ENCODE data around the gene ABHD3.
"Not testable (repeated sequence)": the region's sequence is repeated elsewhere in the genome, so short reads cannot be mapped to it uniquely, and the experiment has no call there.

ABHD3 gene

DNA sequence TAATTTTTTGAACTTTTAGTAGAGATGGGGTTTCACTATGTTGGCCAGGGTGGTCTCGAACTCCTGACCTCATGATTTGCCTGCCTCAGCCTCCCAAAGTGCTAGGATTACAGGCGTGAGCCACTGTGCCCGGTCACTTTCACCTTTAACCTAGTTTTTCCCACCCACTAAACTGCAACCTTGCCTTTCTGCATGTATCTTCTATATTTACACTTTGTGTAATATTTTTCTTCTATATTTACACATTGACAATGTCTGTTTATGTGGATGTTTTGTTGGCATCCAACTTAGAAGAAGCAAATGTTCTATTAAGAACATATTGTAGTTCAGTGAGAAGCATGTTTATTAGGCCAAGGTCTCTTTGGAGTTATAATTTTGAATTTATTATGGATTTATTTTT lies 65.8 kb downstream of the ABHD3 start:
- no peak for DNase-seq

DNA sequence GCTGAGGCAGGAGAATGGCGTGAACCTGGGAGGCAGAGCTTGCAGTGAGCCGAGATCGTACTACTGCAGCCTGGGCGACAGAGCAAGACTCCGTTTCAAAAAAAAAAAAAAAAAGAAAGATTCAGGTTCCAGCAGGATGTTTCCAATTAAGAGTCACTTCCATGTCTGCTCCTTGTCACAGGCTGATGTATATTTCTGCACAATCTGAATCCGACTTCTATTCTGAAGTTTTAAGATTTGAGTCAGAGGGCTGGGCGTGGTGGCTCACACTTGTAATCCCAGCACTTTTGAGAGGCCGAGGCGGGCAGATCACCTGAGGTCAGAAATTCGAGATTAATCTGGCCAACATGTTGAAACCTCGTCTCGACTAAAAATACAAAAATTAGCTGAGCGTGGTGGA lies 67.8 kb downstream of the ABHD3 start:
- no peak for DNase-seq

DNA sequence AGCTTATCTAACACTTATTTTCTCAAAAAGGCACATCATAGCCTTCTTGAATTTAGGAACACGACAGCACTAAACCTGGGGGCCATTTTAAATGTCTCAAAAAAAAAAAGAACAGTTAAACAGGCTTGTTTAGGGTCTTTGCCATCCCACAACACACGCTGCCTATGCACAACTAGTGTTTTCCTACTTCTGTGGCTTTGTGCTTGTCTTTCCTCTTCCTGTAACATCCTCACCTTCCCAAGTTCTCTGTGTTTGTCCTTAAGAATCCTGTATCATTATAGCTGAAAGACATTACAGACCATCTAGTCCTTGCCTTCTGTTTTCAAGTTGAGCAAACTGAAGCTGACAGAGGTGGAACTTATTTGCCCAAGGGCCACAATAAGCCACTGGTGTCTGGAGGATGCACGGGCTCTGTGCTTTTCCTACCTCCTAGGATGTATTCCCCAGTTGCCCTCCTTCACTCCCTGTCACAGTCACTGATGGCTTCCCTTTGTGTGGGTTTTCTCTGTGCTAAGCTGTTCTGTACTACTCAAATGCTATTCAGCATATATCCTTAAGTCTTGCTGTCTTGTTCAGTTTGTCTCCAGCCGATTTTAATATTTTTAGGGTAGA lies 69.9 kb downstream of the ABHD3 start:
- no peak for DNase-seq

DNA sequence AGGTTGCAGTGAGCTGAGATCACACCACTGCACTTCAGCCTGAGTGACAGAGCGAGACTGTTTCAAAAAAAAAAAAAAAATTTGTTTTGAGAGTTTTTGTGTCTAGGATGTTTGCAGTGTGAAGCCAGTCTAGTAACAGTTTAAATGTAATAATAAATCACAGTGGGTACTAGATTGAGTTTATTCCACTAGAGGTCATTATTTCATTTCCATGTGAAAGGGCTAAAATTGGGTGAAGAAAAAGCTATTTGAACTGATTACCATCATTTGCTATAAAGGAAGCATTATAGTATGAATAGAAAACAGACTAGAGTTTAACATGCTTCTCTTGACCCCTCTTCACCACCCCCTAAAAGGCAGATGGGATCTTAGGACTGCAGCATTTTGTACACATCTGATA lies 72.2 kb downstream of the ABHD3 start:
- no peak for DNase-seq

DNA sequence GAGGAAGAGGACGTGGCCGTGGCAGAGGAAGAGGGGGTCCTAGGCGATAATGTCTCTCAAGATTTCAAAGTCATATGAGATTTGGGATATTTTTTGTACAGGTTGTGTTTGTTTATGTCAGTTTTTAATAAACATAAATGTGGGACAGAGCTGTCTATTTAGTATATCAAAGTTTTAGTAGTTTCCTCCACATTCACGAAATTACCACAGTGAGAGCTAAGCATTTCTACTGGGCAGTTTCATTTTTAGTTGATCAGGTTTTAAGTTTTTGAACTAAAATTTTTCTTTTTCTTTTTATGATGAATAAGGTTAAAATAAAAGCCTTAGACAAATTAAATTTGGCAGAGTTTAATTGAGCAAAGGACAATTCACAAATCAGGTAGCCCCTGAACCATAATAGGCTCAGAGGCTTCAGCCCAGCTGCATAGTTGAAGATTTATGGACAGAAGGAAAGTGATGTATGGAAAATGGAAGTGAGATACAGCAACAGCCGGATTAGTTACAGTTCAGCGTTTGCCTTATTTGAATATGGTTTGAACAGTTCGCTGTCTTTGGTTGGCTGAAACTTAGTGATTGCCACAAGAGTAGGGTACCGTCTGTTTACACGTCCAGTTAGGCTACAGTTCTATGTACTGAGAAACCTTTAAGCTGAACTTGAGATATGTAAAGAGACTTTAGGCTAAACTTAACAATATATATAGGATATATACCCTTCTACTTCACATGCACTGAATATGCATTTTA lies 75.3 kb downstream of the ABHD3 start:
- no peak for DNase-seq

DNA sequence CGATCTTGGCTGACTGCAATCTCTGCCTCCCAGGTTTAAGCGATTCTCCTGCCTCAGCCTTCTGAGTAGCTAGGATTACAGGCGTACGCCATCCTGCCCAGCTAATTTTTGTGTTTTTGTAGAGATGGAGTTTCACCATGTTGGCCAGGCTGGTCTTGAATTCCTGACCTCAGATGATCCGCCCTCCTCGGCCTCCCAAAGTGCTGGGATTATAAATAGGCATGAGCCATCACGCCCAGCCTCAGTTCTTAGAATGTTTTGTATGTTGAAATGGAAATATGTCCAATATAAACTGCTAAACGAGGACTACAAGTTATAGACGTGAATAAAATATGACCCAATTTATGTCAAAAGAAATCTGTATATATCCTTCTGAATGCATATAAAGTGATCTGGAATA lies 82.9 kb downstream of the ABHD3 start:
- DNase-seq = not testable (repeated sequence)

DNA sequence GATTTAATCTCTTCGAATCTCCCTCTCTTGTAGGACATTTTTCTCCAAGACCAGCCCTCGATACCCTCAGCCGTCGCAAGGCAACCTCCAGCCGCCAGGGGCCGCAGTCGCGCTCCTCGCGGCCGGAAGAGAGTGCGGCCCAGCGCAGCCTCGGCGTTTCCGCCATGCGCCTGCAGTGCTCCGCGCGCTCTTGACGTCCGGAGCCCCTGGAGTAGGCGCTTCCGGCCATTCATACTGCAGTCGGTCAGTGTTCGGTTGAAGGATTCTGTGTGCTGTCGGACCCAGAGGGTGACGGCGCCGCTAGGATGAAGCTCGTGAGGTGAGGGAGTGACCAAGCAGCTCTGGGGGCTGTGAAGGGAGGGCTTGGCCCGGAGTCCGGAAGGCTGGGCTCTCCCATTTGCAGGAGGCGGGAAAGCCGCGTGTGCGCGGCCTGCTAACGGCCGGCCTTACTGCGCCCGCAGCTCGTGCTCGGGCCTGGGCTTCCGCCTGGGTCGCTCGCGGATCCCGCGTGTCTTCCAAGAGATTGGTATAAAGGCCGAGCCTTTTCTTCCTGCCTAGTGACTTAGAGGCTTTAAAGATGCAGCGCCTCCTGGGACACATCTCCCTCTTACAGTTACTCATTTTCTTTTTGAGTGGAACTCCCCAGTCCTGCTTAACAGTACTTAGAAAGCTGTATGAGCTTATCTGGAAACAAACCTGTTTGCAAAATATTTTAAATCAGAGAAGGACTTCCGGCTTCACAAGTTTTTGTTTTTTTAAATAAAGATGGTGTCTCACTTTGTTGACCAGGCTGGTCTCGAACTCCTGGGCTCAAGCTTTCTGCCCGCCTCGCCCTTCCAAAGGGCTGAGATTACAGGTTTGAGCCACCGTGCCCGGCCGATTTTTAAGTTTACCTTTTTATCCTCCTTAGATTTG lies 92.2 kb downstream of the ABHD3 start, which contains the start of gene SNRPD1:
Gene SNRPD1, plus strand, starts transcription at position 190 of the 915 bp plus-strand sequence. Its CDS starts 116 bp downstream, at position 306.
- DNase-seq = peak; percentile 92

DNA sequence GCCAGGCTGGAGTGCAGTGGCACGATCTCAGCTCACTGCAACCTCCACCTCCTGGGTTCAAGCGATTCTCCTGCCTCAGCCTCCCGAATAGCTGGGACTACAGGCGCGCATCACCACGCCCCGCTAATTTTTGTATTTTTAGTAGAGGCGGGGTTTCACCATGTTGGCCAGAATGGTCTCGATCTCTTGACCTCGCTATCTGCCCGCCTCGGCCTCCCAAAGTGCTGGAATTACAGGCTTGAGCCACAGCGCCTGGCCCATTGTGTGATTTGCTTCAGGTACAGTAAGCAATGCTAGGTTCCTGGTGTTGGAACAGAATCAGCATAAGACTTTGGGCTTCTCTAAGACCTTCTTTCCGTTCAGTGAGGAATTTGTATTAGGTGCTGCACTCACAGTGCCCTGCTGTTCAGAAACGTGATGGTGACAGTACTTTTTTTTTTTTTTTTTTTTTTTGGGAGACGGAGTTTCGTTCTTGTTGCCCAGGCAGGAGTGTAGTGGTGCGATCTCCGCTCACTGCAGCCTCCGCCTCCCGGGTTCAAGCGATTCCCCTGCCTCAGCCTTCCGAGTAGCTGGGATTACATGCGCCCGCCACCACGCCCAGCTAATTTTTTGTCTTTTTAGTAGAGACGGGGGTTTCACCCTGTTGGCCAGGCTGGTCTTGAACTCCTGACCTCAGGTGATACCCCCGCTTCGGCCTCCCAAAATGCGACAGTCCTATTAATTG lies 93.0 kb downstream of the ABHD3 start:
- not testable (repeated sequence) for DNase-seq

DNA sequence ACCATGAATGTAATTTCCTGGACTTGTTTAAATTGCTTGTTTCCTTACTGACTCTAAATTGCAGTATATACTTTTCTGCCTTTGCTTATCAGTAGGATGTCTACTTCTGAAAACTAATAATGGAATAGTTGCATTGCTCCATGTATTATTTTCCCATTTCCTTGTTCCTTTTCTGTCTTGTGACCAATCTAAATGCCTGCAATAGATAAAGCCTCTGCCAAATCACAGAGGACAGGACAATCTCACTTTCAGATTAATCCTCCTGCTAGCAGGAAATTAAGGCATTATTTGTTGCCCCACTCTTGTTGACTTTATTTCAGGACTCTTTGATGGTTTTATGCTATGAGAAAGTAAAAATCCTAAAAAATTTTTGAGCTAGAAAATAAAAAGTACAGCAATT lies 99.4 kb downstream of the ABHD3 start:
- DNase-seq = no peak

DNA sequence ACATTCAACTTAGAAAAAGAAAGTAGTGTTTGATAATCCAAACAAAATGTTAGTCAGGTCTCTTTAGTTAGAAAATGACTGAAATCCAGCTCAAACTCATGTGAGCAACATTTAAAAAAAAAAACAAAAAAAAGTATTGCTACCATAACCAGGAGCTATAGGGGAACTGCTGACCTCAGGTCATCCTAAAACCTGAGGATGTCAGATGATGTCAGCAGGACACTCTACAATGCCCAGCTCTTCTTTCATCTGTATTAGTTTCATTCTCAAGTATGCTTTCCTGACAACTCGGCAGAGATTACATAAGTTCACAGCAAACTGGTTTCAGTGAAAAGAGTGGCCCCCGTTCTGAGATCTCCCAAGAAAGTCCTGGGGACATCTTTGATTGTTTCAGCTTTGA lies 99.9 kb downstream of the ABHD3 start:
- DNase-seq = no peak

DNA sequence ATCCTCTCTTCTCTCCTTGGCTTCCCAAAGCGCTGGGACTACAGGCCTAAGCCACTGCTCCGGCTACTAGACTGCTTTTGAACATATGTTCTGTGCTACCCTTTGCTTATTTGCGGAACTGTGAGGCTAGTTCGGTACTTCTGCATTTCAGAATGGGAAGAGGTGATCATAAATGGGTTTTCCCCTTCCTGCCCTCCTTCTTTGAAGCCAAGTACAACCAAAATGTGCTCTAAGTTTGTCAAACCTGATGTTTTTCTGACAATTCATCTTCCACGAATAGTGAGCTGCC lies 102.3 kb downstream of the ABHD3 start:
- no peak for DNase-seq

Measured in EL (cell line).